Cardiac muscle cell (in vitro differentiated cells and primary cell): ENCODE data around the gene HECW1. TPM values are rescaled to one million over a fixed set of nuclear protein-coding genes. Genes with fewer than 3 reads are reported as not detected.

ENCODE experiments used
- DNase-seq, 2 donors: peaks; one replicate each; pipeline versions ENCODE4 v3.0.0 to v3.0.0-alpha.2; 2010 to 2017; ENCODE audit warnings: low read depth in 1 of 2, low spot score in 1 of 2
- H3K27ac ChIP-seq: fragments of 200-600 bp; sonication (generic); 2 replicates; pipeline ENCODE4 v1.5.1; 2016
- H3K27me3 ChIP-seq: fragments of 200-600 bp; sonication (generic); 2 replicates; pipeline ENCODE4 v1.6.0; 2016; ENCODE audit warnings: control low read depth
- H3K36me3 ChIP-seq: fragments of 200-600 bp; sonication (generic); 2 replicates; pipeline ENCODE4 v1.5.1; 2016; ENCODE audit warnings: control low read depth
- H3K4me1 ChIP-seq: fragments of 200-600 bp; sonication (generic); 2 replicates; pipeline ENCODE4 v1.8.1; 2017; ENCODE audit warnings: low read depth, mild to moderate bottlenecking, mixed run types
- H3K4me3 ChIP-seq: fragments of 200-600 bp; sonication (generic); 2 replicates; pipeline ENCODE4 v1.5.1; 2016; ENCODE audit warnings: mild to moderate bottlenecking
- H3K9me3 ChIP-seq: fragments of 200-600 bp; sonication (generic); 2 replicates; pipeline ENCODE4 v1.5.1; 2017; ENCODE audit warnings: low read depth, mild to moderate bottlenecking, control low read depth
- CTCF ChIP-seq: IDR thresholded peaks from 2 replicates; pipeline ENCODE4 v1.5.1; 2012; ENCODE audit warnings: low read depth, mild to moderate bottlenecking, low read length
- polyA plus RNA-seq: library from polyadenylated mRNA; unstranded; fragments of >200 nt; fragmentation: Nextera tagmentation; extraction: Ambion mirVana; gene quantifications from 2 replicates; pipeline ENCODE4 v1.2.1, GENCODE V29; 2016
- total RNA-seq: library from RNA; depleted of rRNA; stranded (reverse); fragments of >200 nt; gene quantifications from 2 replicates; pipeline ENCODE4 v1.2.3, GENCODE V29; 2016

HECW1 gene
- total and polyA plus RNA-seq, 2 experiments from 2014 or later: 0.06 to 0.13 TPM

- no peak for DNase-seq
- no peak for TF ChIP-seq CTCF
- Histone ChIP-seq H3K36me3 (no peaks in the 10 kb centered on the region), H3K27ac (peak overlapping the region; percentile 82), H3K4me1 (peaks cover 13% of the 10 kb centered on the region), H3K27me3 (no peaks in the 10 kb centered on the region), H3K9me3 (no peaks in the 10 kb centered on the region), H3K4me3 (no peak overlapping the region)
Observed at GRCh38 chr7:43328336-43328735, 215.9 kb downstream of the HECW1 start.

- Histone ChIP-seq H3K27ac (peak overlapping the region; percentile 82), H3K9me3 (no peaks in the 10 kb centered on the region), H3K4me3 (no peak overlapping the region), H3K36me3 (no peaks in the 10 kb centered on the region), H3K4me1 (peaks cover 18% of the 10 kb centered on the region), H3K27me3 (no peaks in the 10 kb centered on the region)
- peak in 1 of 2 donors; percentile 47 for DNase-seq
- no peak for TF ChIP-seq CTCF
Observed at GRCh38 chr7:43328785-43329380, 216.4 kb downstream of the HECW1 start.

- Histone ChIP-seq H3K27me3 (no peaks in the 10 kb centered on the region), H3K36me3 (no peaks in the 10 kb centered on the region)
Observed at GRCh38 chr7:43332193-43332796, 219.8 kb downstream of the HECW1 start.

GRCh38 chr7:43337191-43337590, 224.7 kb downstream of the HECW1 start:
- H3K36me3 ChIP-seq: no peaks in the 10 kb centered on the region
- no peaks in the 10 kb centered on the region for H3K9me3 ChIP-seq
- TF ChIP-seq CTCF: no peak

More at GRCh38 chr7:43332193-43332796, 219.8 kb downstream of the HECW1 start:
- Histone ChIP-seq H3K4me1 (peaks cover 25% of the 10 kb centered on the region), H3K27ac (no peak overlapping the region), H3K4me3 (no peak overlapping the region), H3K9me3 (no peaks in the 10 kb centered on the region)
- TF ChIP-seq CTCF: no peak
- no peak for DNase-seq

GRCh38 chr7:43337811-43338210, 225.4 kb downstream of the HECW1 start:
- H3K4me3 ChIP-seq: no peak overlapping the region
- H3K27me3 ChIP-seq: no peaks in the 10 kb centered on the region
- no peaks in the 10 kb centered on the region for H3K36me3 ChIP-seq
- no peak for DNase-seq
- H3K4me1 ChIP-seq: peaks cover 11% of the 10 kb centered on the region
- no peaks in the 10 kb centered on the region for H3K9me3 ChIP-seq
- no peak for TF ChIP-seq CTCF
- no peak overlapping the region for H3K27ac ChIP-seq

More at GRCh38 chr7:43337191-43337590, 224.7 kb downstream of the HECW1 start:
- Histone ChIP-seq H3K27me3 (no peaks in the 10 kb centered on the region), H3K4me3 (no peak overlapping the region), H3K27ac (no peak overlapping the region), H3K4me1 (peaks cover 11% of the 10 kb centered on the region)
- DNase-seq: no peak
